ENCODE results near the gene JMJD1C.

GRCh38 chr10:63436225-63436624 is 29.6 kb downstream of the JMJD1C start:
- TF ChIP-seq FOXM1 (IDR thresholded peaks at IDR 0.05; ENCODE audit: low read depth, low read length) (no peak), POLR2A (IDR thresholded peaks at IDR 0.05; ENCODE audit: low read depth, low read length) (no peak), CTCF (IDR thresholded peaks at IDR 0.05 in 2 of 3, conservative IDR thresholded peaks at IDR 0.05 in 1 of 3; ENCODE audit: control insufficient read depth in 2 of 3, extremely low read depth in 1 of 3, insufficient read depth in 1 of 3, low read depth in 3 of 3, low read length in 3 of 3) (no peak)

Data from GM12878 (cell line).